ENCODE measurements around the gene FCER2.
A peak's percentile ranks its signal among the peaks of the same experiment; 100 is the strongest.

FCER2 gene

GRCh38 chr19:7642295-7643030, 59.5 kb downstream of the FCER2 start:
- ATAC-seq, result no peak
- Mint-ChIP-seq H3K27me3 (no peaks in the 10 kb centered on the region), H3K27ac (peak overlapping the region in 1 of 2 donors; percentile 59), H3K4me3 (no peak overlapping the region), H3K9me3 (peaks cover 6 to 9% of the 10 kb centered on the region in 2 donors), H3K4me1 (peaks cover 35% of the 10 kb centered on the region)
- no peak for DNase-seq

DNA sequence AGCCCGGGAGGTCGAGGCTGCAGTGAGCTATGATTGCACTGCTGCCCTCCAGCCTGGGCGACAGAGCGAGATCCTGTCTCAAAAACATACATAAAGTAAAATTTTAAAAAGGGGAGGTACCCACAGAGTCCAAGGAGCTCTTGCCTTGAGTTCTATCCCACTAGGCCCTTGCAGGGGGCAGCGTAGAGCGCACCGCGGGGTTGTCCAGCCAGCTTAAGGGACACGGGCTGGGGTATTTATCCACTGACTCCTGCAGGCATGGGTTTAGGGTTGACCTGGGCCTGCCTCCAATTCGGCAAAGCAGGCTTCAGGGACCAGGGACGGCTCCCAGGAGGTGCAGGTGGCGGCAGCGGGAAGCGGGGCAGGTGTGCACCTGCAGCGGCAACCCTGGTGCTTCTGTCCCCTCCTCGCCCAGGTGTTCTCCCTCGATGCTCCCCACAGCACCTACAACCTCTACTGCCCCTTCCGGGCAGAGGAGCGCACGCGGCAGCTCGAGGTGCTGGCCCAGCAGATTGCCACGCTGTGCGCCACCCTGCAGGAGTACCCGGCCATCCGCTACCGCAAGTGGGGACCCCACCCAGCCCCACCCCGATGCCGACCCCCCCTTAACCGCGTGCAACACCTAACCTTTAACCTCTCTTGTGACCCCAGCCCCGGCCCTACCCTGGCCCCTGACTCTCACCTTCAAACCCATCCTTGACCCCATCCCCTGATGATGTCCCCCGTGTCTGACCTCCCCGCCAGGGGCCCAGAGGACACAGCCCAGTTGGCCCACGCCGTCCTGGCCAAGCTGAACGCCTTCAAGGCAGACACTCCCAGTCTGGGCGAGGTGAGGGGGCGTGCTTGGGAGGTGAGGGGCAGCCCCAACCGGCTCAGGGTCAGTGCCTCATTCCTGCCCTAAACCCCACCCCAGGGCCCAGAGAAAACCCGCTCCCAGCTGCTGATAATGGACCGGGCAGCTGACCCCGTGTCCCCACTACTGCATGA, 60.3 kb downstream of the FCER2 start:
- H3K4me3 Mint-ChIP-seq, result no peak overlapping the region

GRCh38 chr19:7640803-7641202, 61.1 kb downstream of the FCER2 start:
- no peaks in the 10 kb centered on the region for H3K27me3 Mint-ChIP-seq
- no peak for DNase-seq
- ATAC-seq, result no peak
- no peak overlapping the region for H3K4me3 Mint-ChIP-seq
- H3K27ac Mint-ChIP-seq, result no peak overlapping the region
- H3K4me1 Mint-ChIP-seq, result peaks cover 48% of the 10 kb centered on the region
- H3K9me3 Mint-ChIP-seq, result peaks cover 6 to 9% of the 10 kb centered on the region in 2 donors

More for the DNA sequence above, 60.3 kb downstream of the FCER2 start:
- no peak for DNase-seq
- Mint-ChIP-seq H3K9me3 (peaks cover 6 to 9% of the 10 kb centered on the region in 2 donors), H3K27ac (no peak overlapping the region), H3K27me3 (no peaks in the 10 kb centered on the region), H3K4me1 (peaks cover 40% of the 10 kb centered on the region)
- no peak for ATAC-seq

- H3K4me1 Mint-ChIP-seq, result peaks cover 57% of the 10 kb centered on the region
- H3K27me3 Mint-ChIP-seq, result no peaks in the 10 kb centered on the region
- ATAC-seq (no peak), DNase-seq (no peak)
- H3K9me3 Mint-ChIP-seq, result peaks cover 6 to 9% of the 10 kb centered on the region in 2 donors
- no peak overlapping the region for H3K27ac Mint-ChIP-seq
- H3K4me3 Mint-ChIP-seq, result no peak overlapping the region
These were observed 62.0 kb downstream of the FCER2 start for GRCh38 chr19:7639863-7640348.

- ATAC-seq (no peak), DNase-seq (no peak)
- H3K4me3 Mint-ChIP-seq, result peak overlapping the region in 1 of 2 donors; percentile 30
- H3K27me3 Mint-ChIP-seq, result no peaks in the 10 kb centered on the region
- peaks cover 61% of the 10 kb centered on the region for H3K4me1 Mint-ChIP-seq
- peak overlapping the region in 1 of 2 donors; percentile 19 for H3K27ac Mint-ChIP-seq
- peaks cover 6 to 9% of the 10 kb centered on the region in 2 donors for H3K9me3 Mint-ChIP-seq
These were observed 63.0 kb downstream of the FCER2 start for GRCh38 chr19:7638802-7639465.
